Keratinocyte (primary cell): Measurements from ENCODE around the gene FRS3. TPM values are rescaled to one million over a fixed set of nuclear protein-coding genes. Genes with fewer than 3 reads are reported as not detected.

Experiments
- DNase-seq: peaks from one replicate; pipeline ENCODE4 v3.0.0-alpha.2; 2011; ENCODE audit warnings: low read depth, missing footprints, low spot score
- FAIRE-seq: peaks from 2 replicates; lab custom pipeline; 2011; peaks lifted over from hg19 to GRCh38; lab: Jason Lieb, UNC
- H2AFZ ChIP-seq: 2 replicates; pipeline ENCODE4 v1.6.0; 2012; ENCODE audit warnings: low read length, control low read depth, inconsistent platforms; ENCODE audit not compliant: control insufficient read depth
- H3K27ac ChIP-seq: 2 replicates; pipeline ENCODE4 v1.5.1; 2011; ENCODE audit warnings: low read length; ENCODE audit not compliant: control insufficient read depth, insufficient read depth
- H3K27me3 ChIP-seq: 3 replicates; pipeline ENCODE4 v1.6.0; 2011; ENCODE audit warnings: low read length; ENCODE audit not compliant: control insufficient read depth, insufficient read depth; ENCODE audit errors: extremely low read depth
- H3K36me3 ChIP-seq, 2 experiments: 2 replicates in 1 of 2; 3 replicates in 1 of 2; pipeline ENCODE4 v1.5.1; 2011; ENCODE audit warnings: low read length in 2 of 2, mild to moderate bottlenecking in 1 of 2; ENCODE audit not compliant: control insufficient read depth in 2 of 2, insufficient read depth in 2 of 2; ENCODE audit errors: extremely low read depth in 1 of 2
- H3K4me1 ChIP-seq: 3 replicates; pipeline ENCODE4 v1.5.1; 2011; ENCODE audit warnings: low read length; ENCODE audit not compliant: control insufficient read depth, insufficient read depth; ENCODE audit errors: extremely low read depth
- H3K4me2 ChIP-seq: 3 replicates; pipeline ENCODE4 v1.6.0; 2011; ENCODE audit warnings: low read depth, low read length; ENCODE audit not compliant: control insufficient read depth, insufficient read depth; ENCODE audit errors: extremely low read depth
- H3K4me3 ChIP-seq, 3 experiments: fragments of 200-600 bp in 1 of 3; sonication (generic) in 1 of 3; 2 replicates in 2 of 3; 3 replicates in 1 of 3; pipeline ENCODE4 v1.5.1; 2011 to 2016; ENCODE audit warnings: low read length in 3 of 3, mild to moderate bottlenecking in 3 of 3, control low read depth in 2 of 3, inconsistent platforms in 1 of 3, low read depth in 1 of 3, mixed read lengths in 1 of 3, mixed run types in 1 of 3, moderate library complexity in 1 of 3; ENCODE audit not compliant: control insufficient read depth in 2 of 3, insufficient read depth in 2 of 3; ENCODE audit errors: extremely low read depth in 1 of 3
- H3K79me2 ChIP-seq: 2 replicates; pipeline ENCODE4 v1.6.0; 2012; ENCODE audit warnings: low read length; ENCODE audit not compliant: control insufficient read depth, insufficient read depth
- H3K9ac ChIP-seq: 3 replicates; pipeline ENCODE4 v1.6.0; 2011; ENCODE audit warnings: low read length; ENCODE audit not compliant: control insufficient read depth, insufficient read depth; ENCODE audit errors: extremely low read depth
- H3K9me1 ChIP-seq: 3 replicates; pipeline ENCODE4 v1.6.0; 2011; ENCODE audit warnings: low read length; ENCODE audit not compliant: control insufficient read depth, insufficient read depth; ENCODE audit errors: extremely low read depth
- H3K9me3 ChIP-seq: 2 replicates; pipeline ENCODE4 v1.5.1; 2012; ENCODE audit warnings: low read depth, low read length; ENCODE audit not compliant: control insufficient read depth
- H4K20me1 ChIP-seq: 3 replicates; pipeline ENCODE4 v1.6.0; 2011; ENCODE audit warnings: low read length; ENCODE audit not compliant: control insufficient read depth, insufficient read depth; ENCODE audit errors: extremely low read depth
- EZH2 ChIP-seq: IDR thresholded peaks from one replicate; pipeline ENCODE4 v1.6.1; 2012; ENCODE audit warnings: inconsistent platforms, mild to moderate bottlenecking, low read length, moderate library complexity
- dilution Hi-C: fragments of 300-500 bp; cut with MboI; formaldehyde crosslinking; loops from one replicate; pipeline ENCODE4 v1.7.0; 2020; ENCODE audit warnings: low sequenced_read_pairs; ENCODE audit not compliant: extremely low pct_ligation_motif_present
- polyA plus RNA-seq, 5 experiments: library from polyadenylated mRNA; depleted of rRNA in 3 of 5; stranded (reverse) in 3 of 5; stranded (forward) in 1 of 5; unstranded in 1 of 5; fragments of >200 nt; gene quantifications; 1 replicate in 1 of 5; 2 replicates in 3 of 5; 3 replicates in 1 of 5; pipeline versions ENCODE4 v1.2.1 to v1.2.3, GENCODE V29; 2011 to 2012; ENCODE audit warnings: missing spikeins in 2 of 5, low read depth in 1 of 5, low replicate concordance in 1 of 5
- TF ChIP-seq, protein P1 (sequence below), 3 experiments: IDR thresholded peaks in 1 of 3; conservative IDR thresholded peaks in 1 of 3; optimal IDR thresholded peaks in 1 of 3; 2 replicates in 2 of 3; 3 replicates in 1 of 3; pipeline versions ENCODE3 to v1.5.1; 2011; ENCODE audit warnings: low read length in 3 of 3, mild to moderate bottlenecking in 3 of 3, moderate library complexity in 2 of 3, control low read depth in 1 of 3, inconsistent platforms in 1 of 3; ENCODE audit not compliant: insufficient read depth in 2 of 3; ENCODE audit errors: extremely low read depth in 1 of 3

Gene FRS3
- polyA plus RNA-seq, 1 donor (not counting 4 experiments of a cell fraction or from before 2014, with no cell fraction given) = 2.0 TPM

DNA sequence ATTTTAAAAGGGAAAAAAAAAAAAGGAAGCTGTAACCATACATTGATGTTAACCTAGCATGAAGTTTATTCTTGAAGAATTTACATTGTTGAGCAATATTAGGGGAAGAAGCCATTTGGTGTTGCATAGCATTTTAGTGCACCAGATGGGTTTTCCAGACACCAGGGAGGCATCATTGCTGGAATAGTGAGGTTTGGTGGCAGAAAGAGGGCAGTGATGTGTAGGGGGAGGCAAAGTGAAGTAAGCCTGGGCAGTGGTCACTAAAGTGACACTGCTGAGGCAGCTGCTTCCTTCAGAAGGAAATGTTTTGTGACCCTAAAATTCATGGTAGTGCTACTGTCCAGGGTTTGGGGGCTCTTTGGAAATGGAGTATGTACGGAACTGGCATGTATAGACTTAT, 10.3 kb upstream of the FRS3 start:
- no peak for DNase-seq
- dilution Hi-C loops = no loop called here
- no peak for FAIRE-seq
- H3K9me3 ChIP-seq = no peaks in the 10 kb centered on the region
- no peak for TF ChIP-seq EZH2
- TF ChIP-seq, protein P1, sequence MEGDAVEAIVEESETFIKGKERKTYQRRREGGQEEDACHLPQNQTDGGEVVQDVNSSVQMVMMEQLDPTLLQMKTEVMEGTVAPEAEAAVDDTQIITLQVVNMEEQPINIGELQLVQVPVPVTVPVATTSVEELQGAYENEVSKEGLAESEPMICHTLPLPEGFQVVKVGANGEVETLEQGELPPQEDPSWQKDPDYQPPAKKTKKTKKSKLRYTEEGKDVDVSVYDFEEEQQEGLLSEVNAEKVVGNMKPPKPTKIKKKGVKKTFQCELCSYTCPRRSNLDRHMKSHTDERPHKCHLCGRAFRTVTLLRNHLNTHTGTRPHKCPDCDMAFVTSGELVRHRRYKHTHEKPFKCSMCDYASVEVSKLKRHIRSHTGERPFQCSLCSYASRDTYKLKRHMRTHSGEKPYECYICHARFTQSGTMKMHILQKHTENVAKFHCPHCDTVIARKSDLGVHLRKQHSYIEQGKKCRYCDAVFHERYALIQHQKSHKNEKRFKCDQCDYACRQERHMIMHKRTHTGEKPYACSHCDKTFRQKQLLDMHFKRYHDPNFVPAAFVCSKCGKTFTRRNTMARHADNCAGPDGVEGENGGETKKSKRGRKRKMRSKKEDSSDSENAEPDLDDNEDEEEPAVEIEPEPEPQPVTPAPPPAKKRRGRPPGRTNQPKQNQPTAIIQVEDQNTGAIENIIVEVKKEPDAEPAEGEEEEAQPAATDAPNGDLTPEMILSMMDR (optimal IDR thresholded peaks at IDR 0.05 in 1 of 3, IDR thresholded peaks at IDR 0.05 in 1 of 3, conservative IDR thresholded peaks at IDR 0.05 in 1 of 3; ENCODE audit: extremely low read depth in 1 of 3, insufficient read depth in 2 of 3, low read length in 3 of 3) = no peak
- peaks cover 17% of the 10 kb centered on the region for H3K79me2 ChIP-seq
- H2AFZ ChIP-seq = no peak overlapping the region
- H3K27ac ChIP-seq = no peak overlapping the region
- H3K4me2 ChIP-seq = no peak overlapping the region
- no peaks in the 10 kb centered on the region for H3K9me1 ChIP-seq
- no peaks in the 10 kb centered on the region for H3K27me3 ChIP-seq
- no peak overlapping the region for H3K4me3 ChIP-seq
- H4K20me1 ChIP-seq = no peaks in the 10 kb centered on the region
- H3K36me3 ChIP-seq = peaks cover 12 to 18% of the 10 kb centered on the region in 2 experiments
- H3K4me1 ChIP-seq = peaks cover 16% of the 10 kb centered on the region
- no peak overlapping the region for H3K9ac ChIP-seq

DNA sequence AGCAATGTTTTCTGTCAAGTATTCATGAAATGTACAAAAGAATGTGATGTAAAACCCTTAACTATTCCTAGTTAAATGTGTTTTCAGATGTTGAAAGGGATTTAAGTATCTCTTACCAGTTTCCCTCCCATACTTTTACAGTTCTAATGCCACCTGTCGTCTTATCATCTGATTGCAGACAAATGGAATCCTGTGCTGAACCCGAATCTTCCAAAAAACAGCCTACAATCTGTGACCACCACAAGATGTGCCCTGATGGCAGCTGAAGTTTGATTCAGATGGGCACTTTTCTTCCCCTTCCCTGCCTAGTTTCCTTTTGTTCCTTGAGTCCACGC, 9.7 kb upstream of the FRS3 start:
- Histone ChIP-seq H3K79me2 (peaks cover 17% of the 10 kb centered on the region), H3K9me3 (no peaks in the 10 kb centered on the region), H3K36me3 (peaks cover 12 to 18% of the 10 kb centered on the region in 2 experiments), H3K27me3 (no peaks in the 10 kb centered on the region), H3K4me1 (peaks cover 23% of the 10 kb centered on the region), H3K27ac (no peak overlapping the region), H3K4me3 (no peak overlapping the region), H2AFZ (no peak overlapping the region), H4K20me1 (no peaks in the 10 kb centered on the region), H3K9ac (no peak overlapping the region), H3K4me2 (no peak overlapping the region), H3K9me1 (no peaks in the 10 kb centered on the region)
- DNase-seq (no peak), FAIRE-seq (no peak)
- TF ChIP-seq EZH2 = no peak
- TF ChIP-seq, protein P1 (optimal IDR thresholded peaks at IDR 0.05 in 1 of 3, IDR thresholded peaks at IDR 0.05 in 1 of 3, conservative IDR thresholded peaks at IDR 0.05 in 1 of 3; ENCODE audit: extremely low read depth in 1 of 3, insufficient read depth in 2 of 3, low read length in 3 of 3) = no peak
- dilution Hi-C loops = no loop called here
